ENCODE measurements around the gene NEDD1. TPM values are rescaled to one million over a fixed set of nuclear protein-coding genes. Genes with fewer than 3 reads are reported as not detected.

Gene NEDD1
- polyA plus RNA-seq, 2 of the 4 experiments (the other 2 are of a cell fraction) = 23.4 to 73.5 TPM

DNA sequence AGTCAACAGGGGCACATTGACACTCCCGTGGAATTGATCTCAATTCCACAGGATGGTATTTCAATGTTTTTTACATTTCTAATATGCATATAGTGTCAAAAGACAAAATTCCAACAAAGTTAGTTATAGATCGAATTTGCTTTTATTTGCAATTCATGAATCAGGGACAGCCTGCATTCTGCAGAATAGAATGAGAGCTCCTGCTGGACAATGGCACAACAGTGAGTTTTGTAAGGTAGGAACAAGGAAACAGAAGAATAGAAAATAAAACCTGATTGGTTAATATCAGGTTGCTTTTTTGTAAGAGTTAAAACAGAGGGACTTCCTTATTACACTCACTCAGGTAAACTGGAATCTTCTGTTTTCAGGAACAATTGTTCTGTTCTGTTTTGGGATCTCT lies 32.8 kb upstream of the NEDD1 start:
- Histone ChIP-seq H3K27ac (no peak overlapping the region), H3K9me3 (no peaks in the 10 kb centered on the region), H3K4me3 (no peak overlapping the region), H3K4me1 (no peaks in the 10 kb centered on the region), H3K4me2 (no peak overlapping the region)
- ATAC-seq = no peak
- 16% methylated on average over 2 of the region's 2 CpGs for WGBS (ENCODE audit: missing lambda C conversion rate)
- TF ChIP-seq JUN (IDR thresholded peaks at IDR 0.05) (no peak), HOXB5 (CRISPR knock-in tag; IDR thresholded peaks at IDR 0.05) (no peak), HOXB13 (CRISPR knock-in tag; IDR thresholded peaks at IDR 0.05; ENCODE audit: low read depth) (no peak), KDM5A (IDR thresholded peaks at IDR 0.05) (no peak), NFE2L2 (conservative IDR thresholded peaks at IDR 0.05; ENCODE audit: low read length) (no peak), HOXA7 (CRISPR knock-in tag; IDR thresholded peaks at IDR 0.05) (no peak), SMC3 (IDR thresholded peaks at IDR 0.05) (no peak), JUNB (IDR thresholded peaks at IDR 0.05) (no peak)
- TF ChIP-seq, protein P1, sequence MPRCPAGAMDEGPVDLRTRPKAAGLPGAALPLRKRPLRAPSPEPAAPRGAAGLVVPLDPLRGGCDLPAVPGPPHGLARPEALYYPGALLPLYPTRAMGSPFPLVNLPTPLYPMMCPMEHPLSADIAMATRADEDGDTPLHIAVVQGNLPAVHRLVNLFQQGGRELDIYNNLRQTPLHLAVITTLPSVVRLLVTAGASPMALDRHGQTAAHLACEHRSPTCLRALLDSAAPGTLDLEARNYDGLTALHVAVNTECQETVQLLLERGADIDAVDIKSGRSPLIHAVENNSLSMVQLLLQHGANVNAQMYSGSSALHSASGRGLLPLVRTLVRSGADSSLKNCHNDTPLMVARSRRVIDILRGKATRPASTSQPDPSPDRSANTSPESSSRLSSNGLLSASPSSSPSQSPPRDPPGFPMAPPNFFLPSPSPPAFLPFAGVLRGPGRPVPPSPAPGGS (IDR thresholded peaks at IDR 0.05) = no peak
- TF ChIP-seq, protein P2, sequence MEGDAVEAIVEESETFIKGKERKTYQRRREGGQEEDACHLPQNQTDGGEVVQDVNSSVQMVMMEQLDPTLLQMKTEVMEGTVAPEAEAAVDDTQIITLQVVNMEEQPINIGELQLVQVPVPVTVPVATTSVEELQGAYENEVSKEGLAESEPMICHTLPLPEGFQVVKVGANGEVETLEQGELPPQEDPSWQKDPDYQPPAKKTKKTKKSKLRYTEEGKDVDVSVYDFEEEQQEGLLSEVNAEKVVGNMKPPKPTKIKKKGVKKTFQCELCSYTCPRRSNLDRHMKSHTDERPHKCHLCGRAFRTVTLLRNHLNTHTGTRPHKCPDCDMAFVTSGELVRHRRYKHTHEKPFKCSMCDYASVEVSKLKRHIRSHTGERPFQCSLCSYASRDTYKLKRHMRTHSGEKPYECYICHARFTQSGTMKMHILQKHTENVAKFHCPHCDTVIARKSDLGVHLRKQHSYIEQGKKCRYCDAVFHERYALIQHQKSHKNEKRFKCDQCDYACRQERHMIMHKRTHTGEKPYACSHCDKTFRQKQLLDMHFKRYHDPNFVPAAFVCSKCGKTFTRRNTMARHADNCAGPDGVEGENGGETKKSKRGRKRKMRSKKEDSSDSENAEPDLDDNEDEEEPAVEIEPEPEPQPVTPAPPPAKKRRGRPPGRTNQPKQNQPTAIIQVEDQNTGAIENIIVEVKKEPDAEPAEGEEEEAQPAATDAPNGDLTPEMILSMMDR (IDR thresholded peaks at IDR 0.05) = no peak
- TF ChIP-seq, protein P3, sequence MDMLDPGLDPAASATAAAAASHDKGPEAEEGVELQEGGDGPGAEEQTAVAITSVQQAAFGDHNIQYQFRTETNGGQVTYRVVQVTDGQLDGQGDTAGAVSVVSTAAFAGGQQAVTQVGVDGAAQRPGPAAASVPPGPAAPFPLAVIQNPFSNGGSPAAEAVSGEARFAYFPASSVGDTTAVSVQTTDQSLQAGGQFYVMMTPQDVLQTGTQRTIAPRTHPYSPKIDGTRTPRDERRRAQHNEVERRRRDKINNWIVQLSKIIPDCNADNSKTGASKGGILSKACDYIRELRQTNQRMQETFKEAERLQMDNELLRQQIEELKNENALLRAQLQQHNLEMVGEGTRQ (IDR thresholded peaks at IDR 0.05) = no peak
- CTCF ChIA-PET = interaction anchor here (1.0 kb wide), 1 partner anchor 10 kb away, joined by 3 read pairs; no protein-coding TSS in a partner anchor
- DNase-seq (ENCODE audit: low read depth in 1 of 2, low spot score in 1 of 2) = no peak
- POLR2A ChIA-PET = no interaction called here
- no peak for FAIRE-seq

DNA sequence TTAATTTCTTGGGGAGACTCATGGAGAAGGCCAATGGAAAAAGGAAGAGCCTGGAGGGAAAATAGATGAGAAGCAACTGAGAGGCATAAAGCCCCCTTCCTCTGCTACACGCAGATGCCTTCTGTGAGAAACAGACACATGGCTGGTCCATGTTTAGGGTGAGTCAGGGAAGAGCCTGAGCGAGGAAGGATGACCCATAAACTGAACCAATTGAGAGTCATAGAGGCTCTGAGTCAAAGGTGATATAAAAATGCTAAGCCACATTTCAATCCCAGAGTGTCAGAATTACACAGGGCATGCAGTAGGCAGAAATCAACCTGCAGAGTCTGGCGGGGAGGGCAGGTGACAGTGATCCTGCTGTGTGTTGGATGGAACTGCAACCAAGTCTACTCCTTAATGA lies 30.1 kb upstream of the NEDD1 start:
- no peak for TF ChIP-seq SREBF2 (IDR thresholded peaks at IDR 0.05)
- TF ChIP-seq CEBPB (IDR thresholded peaks at IDR 0.05) = no peak
- CTCF ChIA-PET = interaction anchor here (0.5 kb wide), 1 partner anchor 78 kb away, joined by 3 read pairs; no protein-coding TSS in a partner anchor
- POLR2A ChIA-PET = no interaction called here
- no peak for FAIRE-seq
- Histone ChIP-seq H3K27ac (no peak overlapping the region), H3K4me2 (no peak overlapping the region), H3K4me1 (no peaks in the 10 kb centered on the region), H3K4me3 (no peak overlapping the region), H3K9me3 (no peaks in the 10 kb centered on the region)
- ATAC-seq = peak in 1 of 2 experiments; percentile 36; a peak in 2 of 6 replicates
- 27% methylated on average over 3 of the region's 3 CpGs for WGBS (ENCODE audit: missing lambda C conversion rate)
- no peak for DNase-seq (ENCODE audit: low read depth in 1 of 2, low spot score in 1 of 2)

DNA sequence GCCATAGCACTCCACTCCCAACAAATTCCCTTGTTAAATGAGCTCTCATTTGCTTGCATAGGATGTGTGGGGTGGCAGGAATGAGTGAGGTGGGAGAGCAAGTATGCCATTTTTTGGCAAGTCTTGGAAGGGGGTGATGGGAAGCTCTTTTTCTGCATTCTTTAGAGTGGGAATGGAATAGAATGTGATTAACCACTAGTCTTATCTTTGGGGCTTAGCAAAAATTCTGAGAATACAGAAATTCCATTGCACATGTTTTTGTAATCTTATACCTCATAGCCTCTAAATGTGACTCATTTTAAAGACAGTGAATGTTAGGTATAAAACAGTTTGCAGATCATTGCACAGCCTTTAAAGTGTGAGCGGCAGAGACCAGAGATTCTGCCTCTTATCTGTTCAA lies 28.4 kb upstream of the NEDD1 start:
- Histone ChIP-seq H3K4me3 (no peak overlapping the region), H3K27ac (no peak overlapping the region), H3K4me2 (no peak overlapping the region), H3K4me1 (no peaks in the 10 kb centered on the region), H3K9me3 (no peaks in the 10 kb centered on the region)
- no peak for ATAC-seq
- CTCF ChIA-PET = interaction anchor here (1.5 kb wide), 1 partner anchor 12 kb away, joined by 3 read pairs; no protein-coding TSS in a partner anchor
- POLR2A ChIA-PET = no interaction called here
- no peak for FAIRE-seq
- TF ChIP-seq CHD2 (IDR thresholded peaks at IDR 0.05; ENCODE audit: low read length, partially characterized antibody) (no peak), FOSB (CRISPR knock-in tag; IDR thresholded peaks at IDR 0.05) (no peak), EHF (CRISPR knock-in tag; IDR thresholded peaks at IDR 0.05) (no peak), FOXS1 (CRISPR knock-in tag; IDR thresholded peaks at IDR 0.05) (no peak), KDM1A (IDR thresholded peaks at IDR 0.05; ENCODE audit: low read depth) (no peak), TFCP2L1 (CRISPR knock-in tag; IDR thresholded peaks at IDR 0.05) (no peak), HOXB5 (CRISPR knock-in tag; IDR thresholded peaks at IDR 0.05) (no peak), TP53 (CRISPR knock-in tag; IDR thresholded peaks at IDR 0.05) (no peak), ZSCAN20 (CRISPR knock-in tag; IDR thresholded peaks at IDR 0.05) (no peak), MAFK (IDR thresholded peaks at IDR 0.05; ENCODE audit: partially characterized antibody) (no peak), FOSL2 (IDR thresholded peaks at IDR 0.05) (no peak), FOSL2 (CRISPR knock-in tag; IDR thresholded peaks at IDR 0.05) (no peak), ZC3H11A (IDR thresholded peaks at IDR 0.05) (no peak)
- TF ChIP-seq, protein P4, sequence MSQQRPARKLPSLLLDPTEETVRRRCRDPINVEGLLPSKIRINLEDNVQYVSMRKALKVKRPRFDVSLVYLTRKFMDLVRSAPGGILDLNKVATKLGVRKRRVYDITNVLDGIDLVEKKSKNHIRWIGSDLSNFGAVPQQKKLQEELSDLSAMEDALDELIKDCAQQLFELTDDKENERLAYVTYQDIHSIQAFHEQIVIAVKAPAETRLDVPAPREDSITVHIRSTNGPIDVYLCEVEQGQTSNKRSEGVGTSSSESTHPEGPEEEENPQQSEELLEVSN (IDR thresholded peaks at IDR 0.05; ENCODE audit: borderline replicate concordance, low read depth) = no peak
- TF ChIP-seq, protein P5, sequence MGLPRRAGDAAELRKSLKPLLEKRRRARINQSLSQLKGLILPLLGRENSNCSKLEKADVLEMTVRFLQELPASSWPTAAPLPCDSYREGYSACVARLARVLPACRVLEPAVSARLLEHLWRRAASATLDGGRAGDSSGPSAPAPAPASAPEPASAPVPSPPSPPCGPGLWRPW (IDR thresholded peaks at IDR 0.05) = no peak
- TF ChIP-seq, protein P6, sequence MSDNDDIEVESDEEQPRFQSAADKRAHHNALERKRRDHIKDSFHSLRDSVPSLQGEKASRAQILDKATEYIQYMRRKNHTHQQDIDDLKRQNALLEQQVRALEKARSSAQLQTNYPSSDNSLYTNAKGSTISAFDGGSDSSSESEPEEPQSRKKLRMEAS (IDR thresholded peaks at IDR 0.05) = no peak
- WGBS (ENCODE audit: missing lambda C conversion rate) = 9% methylated on average over 1 of the region's 1 CpG
- no peak for DNase-seq (ENCODE audit: low read depth in 1 of 2, low spot score in 1 of 2)
